Ascending aorta (tissue), 2 donors: Measurements from ENCODE around the gene FAM107B. TPM values are rescaled to one million over a fixed set of nuclear protein-coding genes. Genes with fewer than 3 reads are reported as not detected.
A peak's percentile ranks its signal among the peaks of the same experiment; 100 is the strongest.
"Not testable (repeated sequence)": the region's sequence is repeated elsewhere in the genome, so short reads cannot be mapped to it uniquely, and the experiment has no call there.

Source experiments
- DNase-seq, 2 donors: peaks; one replicate each; pipeline ENCODE4 v3.0.0-alpha.2; 2019; ENCODE audit warnings: low spot score in 2 of 2
- H3K27ac ChIP-seq, 2 donors: fragments of 200-600 bp; sonication (generic); one replicate each; pipeline ENCODE4 v1.5.1; 2016 to 2017; ENCODE audit warnings: mild to moderate bottlenecking in 1 of 2
- H3K27me3 ChIP-seq: fragments of 200-600 bp; sonication (generic); one replicate; pipeline ENCODE4 v1.5.1; 2017
- H3K36me3 ChIP-seq, 2 donors: fragments of 200-600 bp; sonication (generic); one replicate each; pipeline ENCODE4 v1.5.1; 2016
- H3K4me1 ChIP-seq, 2 donors: fragments of 200-600 bp; sonication (generic); one replicate each; pipeline ENCODE4 v1.5.1; 2016 to 2017; ENCODE audit warnings: mild to moderate bottlenecking in 1 of 2
- H3K4me3 ChIP-seq, 2 donors: fragments of 200-600 bp; sonication (generic); one replicate each; pipeline ENCODE4 v1.5.1; 2016 to 2017; ENCODE audit warnings: mild to moderate bottlenecking in 1 of 2
- H3K9me3 ChIP-seq, 2 donors: fragments of 200-600 bp; sonication (generic); one replicate each; pipeline ENCODE4 v1.5.1; 2016
- CTCF ChIP-seq, 3 experiments: fragments of 200-600 bp in 2 of 3; fragments of 450-650 bp in 1 of 3; sonication (generic) in 2 of 3; IDR thresholded peaks; one replicate each; pipeline ENCODE4 v1.5.1; 2016 to 2019; ENCODE audit warnings: antibody characterized with exemption in 3 of 3, mild to moderate bottlenecking in 1 of 3, moderate library complexity in 1 of 3
- intact Hi-C: fragments of 100-400 bp; cut with DNase I; formaldehyde crosslinking; loops from one replicate; pipeline ENCODE4 v1.15.1; 2023
- total RNA-seq: library from RNA; depleted of rRNA; stranded (reverse); fragments of >200 nt; gene quantifications from one replicate; pipeline ENCODE4 v1.1.0, GENCODE V29; 2016

Gene FAM107B
- total RNA-seq, 1 donor from 2014 or later: 3.7 TPM

GRCh38 chr10:14594878-14595525 lies 179.7 kb downstream of the FAM107B start:
- H3K4me1 ChIP-seq: no peaks in the 10 kb centered on the region
- DNase-seq: no peak
- no peaks in the 10 kb centered on the region for H3K36me3 ChIP-seq
- H3K27ac ChIP-seq: no peak overlapping the region
- no peaks in the 10 kb centered on the region for H3K27me3 ChIP-seq
- TF ChIP-seq CTCF (IDR thresholded peaks at IDR 0.05): no peak
- no peak overlapping the region for H3K4me3 ChIP-seq
- intact Hi-C loops: no loop called here
- no peaks in the 10 kb centered on the region for H3K9me3 ChIP-seq

GRCh38 chr10:14593806-14594205 lies 180.9 kb downstream of the FAM107B start:
- Histone ChIP-seq H3K27me3 (no peaks in the 10 kb centered on the region), H3K36me3 (no peaks in the 10 kb centered on the region), H3K4me3 (no peak overlapping the region), H3K27ac (no peak overlapping the region), H3K4me1 (no peaks in the 10 kb centered on the region), H3K9me3 (no peaks in the 10 kb centered on the region)
- intact Hi-C loops: no loop called here
- no peak for DNase-seq
- TF ChIP-seq CTCF (IDR thresholded peaks at IDR 0.05): no peak

GRCh38 chr10:14592566-14592965 lies 182.1 kb downstream of the FAM107B start:
- Histone ChIP-seq H3K27ac (no peak overlapping the region), H3K4me1 (peaks cover 0 to 7% of the 10 kb centered on the region in 2 donors), H3K27me3 (no peaks in the 10 kb centered on the region), H3K36me3 (no peaks in the 10 kb centered on the region), H3K4me3 (no peak overlapping the region), H3K9me3 (no peaks in the 10 kb centered on the region)
- DNase-seq: no peak
- TF ChIP-seq CTCF (IDR thresholded peaks at IDR 0.05): no peak
- intact Hi-C loops: no loop called here

- Histone ChIP-seq H3K4me1 (peaks cover 0 to 9% of the 10 kb centered on the region in 2 donors), H3K27me3 (no peaks in the 10 kb centered on the region), H3K9me3 (no peaks in the 10 kb centered on the region), H3K36me3 (no peaks in the 10 kb centered on the region), H3K4me3 (no peak overlapping the region), H3K27ac (no peak overlapping the region)
- intact Hi-C loops: no loop called here
- no peak for DNase-seq
- TF ChIP-seq CTCF (IDR thresholded peaks at IDR 0.05): no peak
Measured at GRCh38 chr10:14592026-14592425, 182.7 kb downstream of the FAM107B start.

GRCh38 chr10:14588938-14589294 lies 185.8 kb downstream of the FAM107B start:
- H3K4me3 ChIP-seq, H3K36me3 ChIP-seq, intact Hi-C loops, H3K27me3 ChIP-seq, H3K9me3 ChIP-seq, H3K4me1 ChIP-seq, DNase-seq: not testable (repeated sequence)
- H3K27ac ChIP-seq: peak overlapping the region; percentile 46 to 61

GRCh38 chr10:14588084-14588937 lies 186.4 kb downstream of the FAM107B start:
- Histone ChIP-seq H3K36me3 (no peaks in the 10 kb centered on the region), H3K4me1 (peaks cover 0 to 9% of the 10 kb centered on the region in 2 donors), H3K27ac (peak overlapping the region; percentile 46 to 61), H3K27me3 (no peaks in the 10 kb centered on the region), H3K4me3 (no peak overlapping the region), H3K9me3 (no peaks in the 10 kb centered on the region)
- TF ChIP-seq CTCF (IDR thresholded peaks at IDR 0.05): no peak
- intact Hi-C loops: no loop called here
- DNase-seq: peak in 1 of 2 donors; percentile 44
